HS-5 (cell line): ENCODE measurements around the gene CDH22.

Experiments used
- DNase-seq: peaks from one replicate; pipeline ENCODE4 v3.0.0-alpha.2; 2012; ENCODE audit warnings: low read depth

The CDH22 gene

DNA sequence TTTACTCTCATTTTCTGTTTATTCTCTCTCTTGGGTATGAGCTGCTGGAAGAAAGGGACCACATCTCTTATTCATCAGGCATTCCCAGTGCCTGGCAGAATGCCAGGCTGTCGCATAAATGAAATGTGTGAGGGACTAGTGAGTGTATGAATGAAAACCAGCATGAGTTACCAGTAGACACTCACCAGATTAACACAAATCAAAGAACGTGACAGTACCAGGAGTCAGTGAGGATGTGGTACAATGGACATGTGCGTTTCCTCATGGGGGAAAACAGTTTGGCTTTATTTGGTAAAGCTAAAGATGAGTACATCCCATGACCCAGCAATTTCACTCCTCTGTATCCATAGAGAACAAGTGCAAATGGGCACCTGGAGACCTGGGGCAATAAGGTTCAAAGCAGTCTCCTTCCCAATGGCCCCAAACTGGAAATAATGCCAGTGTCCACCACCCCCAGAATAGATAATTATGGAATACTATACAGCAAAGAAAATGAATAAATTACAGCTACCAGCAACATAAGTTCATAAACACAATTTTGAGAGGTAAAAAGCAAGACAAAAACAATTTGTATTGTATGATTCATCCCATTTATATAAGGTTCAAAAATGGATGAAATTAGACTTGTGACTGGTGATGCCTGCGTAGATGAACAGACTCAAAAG, 93.3 kb downstream of the CDH22 start:
- no peak for DNase-seq

DNA sequence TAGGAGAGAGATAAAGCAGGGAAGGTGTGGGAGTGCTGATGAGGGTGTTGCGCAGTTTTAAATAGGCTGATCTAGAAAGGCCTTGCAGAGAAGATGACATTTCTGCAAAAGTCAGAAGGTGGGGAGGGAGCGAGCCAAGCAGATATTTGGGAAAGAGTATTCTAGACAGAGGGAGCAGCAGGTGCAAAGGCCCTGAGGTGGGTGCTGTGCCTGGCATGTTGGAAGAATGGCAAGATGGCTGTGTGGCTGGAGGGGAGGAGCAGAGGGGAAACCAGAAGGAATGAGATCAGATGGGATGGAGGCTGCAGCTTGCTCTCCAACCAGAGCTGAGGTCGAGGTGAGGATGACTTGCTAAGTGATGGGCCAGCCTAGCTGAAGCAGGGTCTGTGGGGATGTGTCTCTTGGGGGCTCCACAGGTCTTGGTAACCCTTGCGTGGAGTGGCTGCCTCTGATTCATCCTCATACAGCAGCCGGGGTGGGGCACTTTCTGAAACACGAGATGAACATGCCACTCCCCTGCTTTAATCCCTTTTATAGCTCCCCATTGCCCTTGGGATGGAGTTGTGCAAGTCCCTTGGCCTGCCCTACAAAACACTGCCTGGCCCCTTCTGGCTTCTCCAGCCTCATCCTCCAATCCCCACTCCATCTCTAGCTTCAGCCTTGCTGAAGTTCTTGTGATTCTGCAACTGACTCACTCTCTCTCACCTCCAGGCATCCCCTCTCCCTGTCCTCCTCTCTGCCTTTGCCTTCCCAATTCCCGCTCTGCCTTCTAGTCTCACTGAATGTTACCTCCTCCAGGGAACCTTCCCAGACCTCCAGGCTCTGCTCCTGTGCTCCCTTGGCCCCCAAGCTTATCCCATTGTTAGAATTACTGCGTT, 94.1 kb downstream of the CDH22 start:
- no peak for DNase-seq

- no peak for DNase-seq
Measured at GRCh38 chr20:46212876-46213275, 95.4 kb downstream of the CDH22 start.

DNA sequence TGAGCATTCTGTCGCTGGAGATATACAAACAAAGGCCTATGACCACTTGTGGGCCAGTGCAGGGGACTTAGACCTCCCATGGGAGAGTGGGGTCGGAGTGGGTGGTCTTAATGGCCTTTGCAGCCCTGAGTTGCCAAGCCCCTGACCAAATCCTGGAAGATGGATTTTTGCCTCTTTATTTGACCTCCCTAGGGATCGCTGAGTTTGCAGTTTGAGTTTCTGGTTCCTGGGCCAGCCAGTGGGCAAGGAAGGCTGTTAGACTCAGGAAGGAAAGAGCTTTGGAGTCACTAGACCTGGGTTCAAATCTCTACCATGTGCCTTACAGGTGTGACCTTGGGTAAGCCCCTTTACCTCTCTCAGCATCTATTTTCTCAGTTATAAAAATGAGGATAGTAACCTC, 96.0 kb downstream of the CDH22 start:
- DNase-seq: no peak

DNA sequence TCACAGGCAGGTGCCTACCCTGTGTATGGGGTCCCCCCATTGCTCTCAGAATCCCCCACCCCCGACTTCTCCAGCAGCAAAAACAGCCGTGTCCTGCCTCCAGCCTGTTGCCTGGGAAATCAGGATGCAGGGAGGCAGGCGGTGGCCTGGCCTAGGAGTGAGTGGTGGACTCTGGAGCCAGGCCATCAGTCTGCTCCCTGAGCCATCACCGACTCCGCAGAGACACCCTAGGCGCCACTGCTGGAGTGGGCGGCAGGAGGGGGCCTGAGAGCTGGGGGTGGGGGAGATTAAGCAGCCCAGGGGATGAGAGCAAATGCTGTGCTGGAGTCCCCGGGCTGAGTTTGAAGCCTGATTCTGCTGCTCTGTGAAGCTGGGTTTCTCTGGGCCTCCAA, 97.0 kb downstream of the CDH22 start:
- DNase-seq: no peak

GRCh38 chr20:46210672-46211330, 97.5 kb downstream of the CDH22 start:
- no peak for DNase-seq

DNA sequence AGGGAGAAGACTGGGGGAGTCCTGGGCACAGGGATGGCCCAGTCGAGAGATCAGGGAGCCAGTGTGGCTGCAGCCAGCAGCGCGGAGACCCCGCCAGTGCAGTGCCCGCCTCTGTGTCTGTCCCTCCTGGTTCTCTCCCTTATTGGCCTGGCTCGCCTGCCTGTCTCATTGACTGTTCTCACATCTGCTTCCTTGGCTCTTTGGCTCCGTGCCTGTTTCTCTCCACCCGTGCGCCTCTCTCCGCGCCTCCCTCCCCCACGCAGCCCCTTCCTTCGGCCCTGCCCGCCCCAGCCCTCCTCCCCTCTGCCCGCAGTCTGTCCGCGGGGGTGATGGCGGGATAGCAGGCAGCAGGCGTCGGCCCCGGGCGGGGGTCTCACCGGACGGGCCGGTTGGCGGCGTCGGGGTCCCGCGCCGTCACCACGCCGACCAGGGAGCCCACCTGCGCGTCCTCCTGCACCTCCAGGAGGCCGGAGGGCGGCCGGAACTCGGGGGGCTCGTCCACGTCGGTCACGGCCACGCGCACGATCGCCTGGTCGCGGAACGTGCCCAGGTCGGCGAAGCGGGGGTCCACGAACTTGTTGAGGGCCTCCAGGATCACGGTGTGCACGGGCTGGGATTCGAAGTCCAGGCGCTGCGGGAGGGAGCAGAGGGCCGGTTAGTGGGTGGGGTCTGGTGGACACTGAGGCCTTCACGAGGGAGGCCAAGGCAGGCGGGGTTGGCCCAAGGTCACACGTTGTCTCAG, 98.2 kb downstream of the CDH22 start:
- DNase-seq: no peak

DNA sequence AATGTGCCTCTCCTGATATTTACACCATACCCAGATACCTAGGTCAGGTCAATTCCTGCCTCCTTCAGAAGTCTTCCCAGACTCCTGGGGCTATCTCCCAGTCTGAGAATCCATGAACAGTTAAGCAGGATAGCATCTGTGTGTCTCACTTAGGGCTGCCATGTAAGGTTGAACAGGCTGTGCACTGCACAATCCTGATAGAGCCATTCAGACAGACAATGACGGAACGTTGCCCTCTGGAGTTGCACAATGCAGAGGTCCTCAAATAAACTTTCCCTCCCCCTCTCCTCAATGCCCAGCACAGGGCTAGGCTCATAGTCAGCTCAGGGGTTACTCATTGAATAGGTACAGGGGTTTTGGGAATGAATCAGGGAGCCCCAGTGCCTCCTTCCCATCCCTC, 100.5 kb downstream of the CDH22 start:
- no peak for DNase-seq

DNA sequence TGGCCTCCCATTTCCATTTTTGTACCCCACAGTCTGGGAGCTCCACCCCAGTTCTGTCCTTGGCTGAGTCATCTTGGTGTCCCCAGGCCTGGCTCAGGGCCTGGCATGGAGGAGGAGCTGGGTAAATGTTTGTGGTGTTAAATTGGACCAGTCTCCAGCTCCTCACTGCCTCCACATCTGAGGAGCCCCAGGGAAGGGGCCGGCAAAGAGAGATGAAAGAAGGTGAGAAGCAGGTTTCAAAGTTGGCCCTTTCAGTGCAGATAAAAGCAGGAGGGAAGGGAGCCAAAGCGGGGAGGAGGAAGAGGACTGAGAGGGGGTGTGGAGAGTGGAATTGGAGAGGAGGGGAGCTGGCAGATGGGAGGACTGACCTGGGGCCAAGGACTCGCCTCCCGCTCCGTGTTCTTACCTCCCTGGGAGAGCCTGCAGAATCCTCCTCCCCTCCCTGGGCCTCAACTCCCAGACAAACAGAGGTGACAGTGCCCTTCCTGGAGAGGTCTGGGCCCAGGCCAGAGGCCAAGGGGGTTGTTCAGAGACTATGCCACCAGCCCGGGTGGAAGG, 101.2 kb downstream of the CDH22 start:
- no peak for DNase-seq

DNA sequence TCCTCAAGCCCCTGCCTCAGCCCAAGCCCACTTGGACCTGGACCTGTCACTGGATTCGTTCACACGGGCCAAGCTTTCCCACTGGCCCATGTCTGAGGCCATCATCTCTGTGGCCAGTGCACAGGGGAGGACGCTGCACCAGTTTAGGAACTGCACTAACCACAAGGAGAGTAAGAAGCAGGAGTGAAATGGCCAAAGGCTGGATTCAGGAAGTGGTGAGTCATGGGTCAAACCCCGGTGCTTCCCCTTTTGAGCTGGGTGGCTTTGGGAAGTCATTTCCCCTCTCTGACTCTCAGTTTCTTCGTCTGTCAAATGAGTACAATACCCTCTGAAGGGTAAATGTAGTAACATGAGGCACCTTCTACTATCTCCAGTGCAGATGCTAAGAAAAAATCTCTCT, 102.3 kb downstream of the CDH22 start:
- DNase-seq: peak; percentile 59

GRCh38 chr20:46205349-46205748, 102.9 kb downstream of the CDH22 start:
- no peak for DNase-seq

DNA sequence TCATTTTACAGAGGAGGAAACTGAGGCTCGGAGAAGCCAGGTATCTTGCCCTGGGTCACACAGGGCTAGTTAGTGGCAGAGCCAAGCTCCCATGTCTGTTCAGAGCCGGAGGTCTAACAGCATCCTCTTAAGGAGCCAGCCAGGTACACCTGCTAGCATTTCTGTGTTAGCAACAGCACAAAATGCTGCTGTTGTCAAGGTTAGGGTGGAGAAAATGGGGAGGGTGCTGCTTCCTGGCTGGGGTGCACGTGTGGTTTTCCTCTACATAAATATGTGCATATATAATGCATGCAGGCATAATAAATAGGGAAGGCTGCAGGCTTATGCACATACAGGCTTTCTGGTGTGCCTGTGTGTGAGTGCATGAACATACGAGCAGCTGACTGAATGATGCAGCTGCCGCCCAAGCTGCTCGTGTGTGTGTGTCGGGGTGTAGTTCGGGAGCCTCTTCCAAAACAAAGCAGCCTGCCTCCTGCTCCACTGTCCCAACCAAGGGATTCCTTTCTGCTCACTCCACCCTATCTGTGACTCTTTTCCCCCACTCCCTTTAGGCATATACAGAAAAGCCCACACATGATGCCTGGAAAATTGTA, 103.6 kb downstream of the CDH22 start:
- DNase-seq: no peak

DNA sequence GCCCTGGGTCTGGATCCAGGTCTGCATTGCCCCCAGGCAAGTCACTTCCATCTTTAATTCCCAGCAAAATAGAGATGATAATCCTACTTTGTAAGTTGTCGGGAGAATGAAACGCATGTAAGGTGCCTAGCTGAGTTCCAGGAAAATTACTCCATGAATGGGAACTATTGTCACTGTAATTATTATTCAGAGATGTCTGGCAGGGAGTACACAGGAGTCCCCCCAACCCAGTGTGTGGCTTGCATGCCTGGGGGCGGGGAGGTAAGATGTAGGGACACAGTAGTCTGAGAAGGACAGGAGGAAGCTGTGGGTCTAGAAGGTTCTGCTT, 104.8 kb downstream of the CDH22 start:
- no peak for DNase-seq

DNA sequence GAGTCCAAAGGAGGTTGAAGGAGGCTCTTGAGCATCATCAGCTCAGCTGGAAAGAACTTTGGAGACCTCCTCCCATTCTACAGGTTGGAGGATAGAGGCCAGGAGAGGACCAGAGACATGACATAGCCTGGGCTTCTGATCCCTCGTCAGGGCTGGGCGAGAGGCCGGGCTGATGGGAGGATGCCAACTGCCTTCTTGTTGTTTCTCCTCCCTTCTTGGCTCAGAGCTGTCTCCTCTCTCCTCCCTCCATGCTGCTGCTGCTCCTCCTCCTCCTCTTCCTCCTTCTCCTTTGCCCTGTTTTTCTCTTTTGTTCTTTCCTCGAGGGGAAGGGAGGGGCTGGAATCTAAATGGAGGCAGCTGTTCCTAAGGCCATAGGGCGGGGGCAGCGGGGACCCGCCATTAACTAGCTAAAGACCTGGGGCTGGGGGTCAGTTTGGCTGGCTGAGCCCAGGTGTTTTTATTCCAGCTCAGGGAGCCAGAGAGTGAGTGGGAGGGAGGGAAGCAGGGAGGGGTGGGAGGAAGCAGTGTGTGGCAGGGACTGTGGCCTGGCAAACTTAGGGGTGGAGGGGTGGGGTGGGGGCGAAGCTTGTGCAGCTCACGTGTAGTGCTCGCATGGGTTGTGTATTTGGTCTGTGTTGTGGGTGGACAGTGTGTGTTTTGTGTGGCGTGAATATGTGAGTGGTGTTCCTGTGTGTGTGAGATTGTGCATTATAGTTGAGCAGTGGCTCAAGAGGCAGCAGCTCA, 105.4 kb downstream of the CDH22 start:
- DNase-seq: no peak

DNA sequence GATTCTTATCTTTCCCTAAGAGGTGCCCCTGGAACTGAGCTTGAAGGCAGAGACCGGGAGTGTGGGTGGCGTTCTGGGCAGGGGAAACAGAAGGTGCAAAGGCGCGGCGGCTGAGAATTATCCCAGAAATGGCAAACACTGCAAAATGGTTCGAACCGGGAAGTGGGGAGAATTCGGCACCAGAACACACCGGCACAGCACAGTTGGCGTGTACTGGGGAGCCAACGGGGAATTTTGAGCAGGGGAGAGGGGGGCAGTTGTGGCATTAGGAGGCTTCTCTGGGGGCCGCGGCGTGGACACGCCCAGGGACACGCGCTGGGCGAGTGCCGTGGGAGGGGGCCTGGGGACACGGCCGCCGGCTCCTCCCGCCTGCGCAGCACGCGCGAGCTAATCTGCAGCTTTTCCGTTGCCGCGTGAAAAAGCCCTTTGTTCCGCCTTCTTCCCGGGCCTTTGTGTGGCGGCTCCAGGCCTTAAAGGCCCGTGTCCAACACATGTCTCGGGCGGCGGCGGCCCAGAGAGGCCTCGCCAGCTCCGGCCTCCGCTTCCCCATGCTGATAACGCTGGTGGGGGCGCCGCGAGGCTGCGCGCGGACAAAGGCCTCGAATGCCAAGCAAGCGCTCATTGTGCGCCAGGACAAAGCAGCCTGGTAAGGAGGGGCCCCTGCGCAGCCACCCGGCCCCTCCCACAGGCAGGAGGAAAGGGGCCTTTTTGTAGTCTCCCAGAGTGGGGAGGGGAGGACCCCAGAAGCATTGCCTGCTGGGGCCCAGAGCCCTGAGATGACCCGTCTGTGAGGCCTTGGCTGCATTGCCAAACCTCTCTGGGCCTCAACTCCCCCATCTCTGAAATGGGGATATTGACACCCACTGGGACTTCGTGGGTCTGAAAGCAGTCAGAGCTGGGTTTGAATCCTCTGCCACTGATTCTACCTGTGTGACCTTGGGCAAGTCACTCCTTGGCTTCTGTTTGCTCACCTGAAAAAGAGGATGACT, 107.4 kb downstream of the CDH22 start:
- DNase-seq: no peak

DNA sequence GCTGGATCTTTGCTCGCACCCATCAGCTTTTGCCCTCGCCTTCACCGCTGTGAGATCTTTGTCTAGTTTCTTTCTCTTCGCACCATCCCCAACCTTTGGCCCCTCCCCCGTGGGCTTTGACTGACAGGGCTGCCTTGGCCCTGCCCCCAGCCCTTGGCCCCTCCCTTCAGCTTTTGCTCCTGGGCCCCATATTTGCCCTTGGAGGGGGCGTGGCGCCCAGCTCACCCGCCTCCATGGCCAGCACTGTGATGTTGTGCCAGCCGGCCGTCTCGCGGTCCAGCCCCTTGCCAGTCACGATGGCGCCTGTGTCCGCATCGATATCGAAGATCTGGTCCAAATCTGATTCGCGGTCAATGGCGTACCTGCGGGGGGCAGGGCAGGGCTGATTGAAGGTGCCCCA, 109.1 kb downstream of the CDH22 start:
- no peak for DNase-seq

DNA sequence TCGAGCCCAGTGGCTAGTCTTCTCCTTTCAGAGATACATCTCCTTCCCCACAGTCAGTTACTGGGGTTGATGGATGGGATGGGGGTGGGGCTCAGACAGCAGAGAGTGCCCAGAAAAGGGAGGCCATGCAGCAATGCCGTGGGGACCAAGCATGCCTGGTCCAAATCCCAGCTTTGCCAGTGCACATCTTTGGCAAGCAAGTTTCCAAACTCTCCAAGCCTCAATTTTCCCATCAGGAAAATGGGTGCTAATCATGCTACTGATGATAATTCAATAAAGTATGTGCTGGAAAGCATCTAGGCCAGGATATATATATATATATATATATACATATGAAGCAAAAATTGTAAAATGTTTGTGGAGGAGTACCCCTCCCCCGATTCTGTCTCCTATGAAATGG, 111.3 kb downstream of the CDH22 start:
- no peak for DNase-seq

DNA sequence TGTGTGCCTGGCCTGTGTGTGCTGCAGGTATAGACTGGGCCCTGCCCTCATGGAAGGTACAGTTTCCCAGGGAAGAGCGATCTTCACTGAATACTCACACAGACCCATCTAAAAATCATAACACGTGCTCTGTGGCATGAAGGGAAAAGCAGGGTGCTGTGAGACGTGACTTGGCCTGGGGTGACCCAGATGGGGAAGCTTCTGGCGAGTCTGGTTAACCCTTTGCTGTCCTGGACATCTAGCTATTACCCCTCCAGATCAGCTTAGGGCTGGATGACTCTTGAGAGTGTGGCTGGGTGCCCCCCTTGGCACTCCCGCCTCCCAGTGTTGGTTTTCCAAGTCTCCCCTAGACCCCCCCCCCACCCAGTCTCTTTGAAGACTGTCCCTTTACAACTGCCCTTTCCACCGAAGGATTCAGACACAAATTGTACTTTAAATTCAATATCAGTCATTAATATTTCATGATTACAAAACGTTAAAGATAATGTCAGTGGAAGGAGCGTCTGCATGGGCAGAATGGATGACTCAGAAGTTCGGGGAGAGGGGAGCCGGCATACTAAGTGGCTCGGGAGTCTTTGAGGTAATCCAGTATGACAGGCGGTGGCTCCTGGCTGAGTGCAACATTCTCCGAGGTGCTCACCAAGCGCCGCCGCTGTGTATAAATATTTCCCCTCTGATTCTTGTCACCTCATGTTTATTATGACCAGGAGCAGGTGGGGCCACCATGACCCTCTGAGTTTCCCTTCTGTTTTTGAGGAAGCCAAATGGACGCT, 112.8 kb downstream of the CDH22 start:
- no peak for DNase-seq

DNA sequence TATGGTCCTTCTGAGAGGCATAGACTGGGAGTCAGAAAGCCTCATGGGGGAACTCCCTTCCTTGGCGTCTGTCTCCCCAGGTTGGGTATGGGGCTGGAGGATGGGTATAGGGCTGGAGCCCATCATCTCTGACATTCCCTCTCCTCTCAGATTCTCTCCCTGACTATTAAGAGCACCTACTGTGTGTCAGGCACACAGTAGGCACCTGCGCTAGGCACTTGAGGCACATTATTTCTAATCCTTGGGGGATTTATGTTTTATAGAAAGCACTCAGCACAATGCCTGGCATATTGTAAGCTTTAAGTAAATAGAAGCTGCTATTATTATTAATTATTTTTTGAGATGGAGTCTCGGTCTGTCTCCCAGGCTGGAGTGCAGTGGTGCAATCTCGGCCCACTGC, 113.9 kb downstream of the CDH22 start:
- DNase-seq: no peak
